NCI-H82 treated with DMSO at 0.1 percent for 48 hours (cell line): ENCODE data around the gene UQCC5.

Experiments used
- DNase-seq: peaks from one replicate; lab custom pipeline; 2025; ENCODE audit not compliant: unreplicated experiment; lab: John Stamatoyannopoulos, UW

The UQCC5 gene, protein sequence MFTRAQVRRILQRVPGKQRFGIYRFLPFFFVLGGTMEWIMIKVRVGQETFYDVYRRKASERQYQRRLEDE

DNA sequence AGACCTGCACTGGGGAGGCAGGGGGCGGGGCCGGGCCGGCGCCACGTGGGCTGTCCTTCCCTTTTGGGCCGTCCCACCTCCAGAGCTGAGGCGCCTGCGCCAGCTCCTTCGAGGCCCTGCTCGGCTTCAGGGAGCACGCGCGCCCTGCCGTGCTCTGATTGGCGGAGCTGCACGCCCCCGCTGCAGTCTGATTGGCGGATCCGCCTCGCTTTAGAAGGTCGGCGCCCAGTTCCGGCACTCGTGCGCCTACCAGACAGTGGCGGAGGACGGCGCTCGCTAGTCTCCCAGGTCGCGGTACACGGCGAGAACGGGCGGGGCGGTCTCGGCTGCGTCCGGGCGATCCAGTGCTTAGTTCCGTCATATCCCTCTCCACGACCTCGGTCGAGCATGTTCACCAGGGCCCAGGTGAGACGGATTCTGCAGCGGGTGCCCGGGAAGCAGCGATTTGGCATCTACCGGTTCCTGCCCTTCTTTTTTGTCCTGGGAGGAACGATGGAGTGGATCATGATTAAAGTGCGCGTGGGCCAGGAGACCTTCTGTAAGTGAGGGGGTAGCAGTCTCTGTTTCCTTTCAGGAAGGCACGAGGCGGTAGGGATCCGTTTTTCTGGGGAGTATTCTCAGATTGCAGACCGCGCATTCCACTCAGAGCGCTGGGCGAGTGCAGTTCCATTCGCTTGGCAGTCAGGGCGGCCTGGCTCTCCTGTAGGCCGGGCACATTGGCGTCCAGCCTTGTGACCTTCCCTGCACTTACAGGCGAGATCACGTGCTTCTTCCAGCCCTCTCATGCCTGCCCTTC is at the start of gene UQCC5:
UQCC5 (plus strand) TSS at position 237 of the 796 bp plus-strand sequence; CDS start at position 388, 151 bp downstream.
- peak; percentile 79 for DNase-seq

DNA sequence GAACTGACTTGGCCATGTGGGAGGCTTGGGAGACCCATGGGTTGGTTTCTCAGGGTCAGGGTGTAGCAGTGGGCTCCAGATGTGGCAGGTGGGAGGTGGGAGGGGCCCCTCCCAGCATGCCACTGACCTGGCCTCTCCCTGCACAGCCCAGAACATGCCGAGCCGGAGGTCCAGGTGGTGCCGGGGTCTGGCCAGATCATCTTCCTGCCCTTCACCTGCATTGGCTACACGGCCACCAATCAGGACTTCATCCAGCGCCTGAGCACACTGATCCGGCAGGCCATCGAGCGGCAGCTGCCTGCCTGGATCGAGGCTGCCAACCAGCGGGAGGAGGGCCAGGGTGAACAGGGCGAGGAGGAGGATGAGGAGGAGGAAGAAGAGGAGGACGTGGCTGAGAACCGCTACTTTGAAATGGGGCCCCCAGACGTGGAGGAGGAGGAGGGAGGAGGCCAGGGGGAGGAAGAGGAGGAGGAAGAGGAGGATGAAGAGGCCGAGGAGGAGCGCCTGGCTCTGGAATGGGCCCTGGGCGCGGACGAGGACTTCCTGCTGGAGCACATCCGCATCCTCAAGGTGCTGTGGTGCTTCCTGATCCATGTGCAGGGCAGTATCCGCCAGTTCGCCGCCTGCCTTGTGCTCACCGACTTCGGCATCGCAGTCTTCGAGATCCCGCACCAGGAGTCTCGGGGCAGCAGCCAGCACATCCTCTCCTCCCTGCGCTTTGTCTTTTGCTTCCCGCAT is 49.2 kb upstream of the UQCC5 start:
- DNase-seq = no peak

DNA sequence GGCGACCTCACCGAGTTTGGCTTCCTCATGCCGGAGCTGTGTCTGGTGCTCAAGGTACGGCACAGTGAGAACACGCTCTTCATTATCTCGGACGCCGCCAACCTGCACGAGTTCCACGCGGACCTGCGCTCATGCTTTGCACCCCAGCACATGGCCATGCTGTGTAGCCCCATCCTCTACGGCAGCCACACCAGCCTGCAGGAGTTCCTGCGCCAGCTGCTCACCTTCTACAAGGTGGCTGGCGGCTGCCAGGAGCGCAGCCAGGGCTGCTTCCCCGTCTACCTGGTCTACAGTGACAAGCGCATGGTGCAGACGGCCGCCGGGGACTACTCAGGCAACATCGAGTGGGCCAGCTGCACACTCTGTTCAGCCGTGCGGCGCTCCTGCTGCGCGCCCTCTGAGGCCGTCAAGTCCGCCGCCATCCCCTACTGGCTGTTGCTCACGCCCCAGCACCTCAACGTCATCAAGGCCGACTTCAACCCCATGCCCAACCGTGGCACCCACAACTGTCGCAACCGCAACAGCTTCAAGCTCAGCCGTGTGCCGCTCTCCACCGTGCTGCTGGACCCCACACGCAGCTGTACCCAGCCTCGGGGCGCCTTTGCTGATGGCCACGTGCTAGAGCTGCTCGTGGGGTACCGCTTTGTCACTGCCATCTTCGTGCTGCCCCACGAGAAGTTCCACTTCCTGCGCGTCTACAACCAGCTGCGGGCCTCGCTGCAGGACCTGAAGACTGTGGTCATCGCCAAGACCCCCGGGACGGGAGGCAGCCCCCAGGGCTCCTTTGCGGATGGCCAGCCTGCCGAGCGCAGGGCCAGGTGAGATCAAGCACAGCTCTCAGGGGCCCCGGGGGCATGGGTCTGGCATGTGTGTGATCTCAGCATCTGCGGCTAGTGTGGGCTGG is 48.4 kb upstream of the UQCC5 start:
- no peak for DNase-seq

DNA sequence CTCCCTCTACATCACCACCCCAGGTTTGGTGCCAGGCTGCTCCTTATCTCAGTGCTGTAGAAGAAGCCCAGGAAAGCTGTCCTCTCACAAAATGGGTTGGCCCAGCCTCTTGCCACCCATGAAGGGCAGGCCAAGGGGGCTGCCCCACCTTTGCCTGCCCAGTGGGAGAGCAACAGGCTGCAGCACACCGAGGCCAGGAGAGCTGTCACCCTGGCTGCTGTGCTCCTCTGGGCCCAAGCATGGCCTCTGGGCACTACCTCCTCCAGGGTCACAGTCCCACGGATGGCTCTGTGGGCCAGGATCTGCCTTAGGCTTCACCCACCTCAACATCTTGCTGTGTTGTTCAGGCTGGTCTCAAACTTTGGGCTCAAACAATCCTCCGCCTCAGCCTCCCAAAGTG is 47.7 kb upstream of the UQCC5 start:
- DNase-seq = no peak

DNA sequence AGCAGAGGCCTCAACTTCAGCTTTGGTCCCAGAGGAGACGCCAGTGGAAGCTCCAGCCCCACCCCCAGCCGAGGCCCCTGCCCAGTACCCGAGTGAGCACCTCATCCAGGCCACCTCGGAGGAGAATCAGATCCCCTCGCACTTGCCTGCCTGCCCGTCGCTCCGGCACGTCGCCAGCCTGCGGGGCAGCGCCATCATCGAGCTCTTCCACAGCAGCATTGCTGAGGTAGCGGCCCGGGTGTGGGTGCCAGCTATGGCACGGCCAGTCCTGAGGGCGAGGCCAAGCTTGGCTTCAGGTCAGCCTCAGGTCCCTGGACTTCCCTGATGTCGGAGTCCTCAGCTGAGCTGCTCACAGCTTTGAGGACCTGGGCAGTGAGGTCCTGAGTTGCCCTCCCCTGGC is 47.0 kb upstream of the UQCC5 start:
- no peak for DNase-seq

DNA sequence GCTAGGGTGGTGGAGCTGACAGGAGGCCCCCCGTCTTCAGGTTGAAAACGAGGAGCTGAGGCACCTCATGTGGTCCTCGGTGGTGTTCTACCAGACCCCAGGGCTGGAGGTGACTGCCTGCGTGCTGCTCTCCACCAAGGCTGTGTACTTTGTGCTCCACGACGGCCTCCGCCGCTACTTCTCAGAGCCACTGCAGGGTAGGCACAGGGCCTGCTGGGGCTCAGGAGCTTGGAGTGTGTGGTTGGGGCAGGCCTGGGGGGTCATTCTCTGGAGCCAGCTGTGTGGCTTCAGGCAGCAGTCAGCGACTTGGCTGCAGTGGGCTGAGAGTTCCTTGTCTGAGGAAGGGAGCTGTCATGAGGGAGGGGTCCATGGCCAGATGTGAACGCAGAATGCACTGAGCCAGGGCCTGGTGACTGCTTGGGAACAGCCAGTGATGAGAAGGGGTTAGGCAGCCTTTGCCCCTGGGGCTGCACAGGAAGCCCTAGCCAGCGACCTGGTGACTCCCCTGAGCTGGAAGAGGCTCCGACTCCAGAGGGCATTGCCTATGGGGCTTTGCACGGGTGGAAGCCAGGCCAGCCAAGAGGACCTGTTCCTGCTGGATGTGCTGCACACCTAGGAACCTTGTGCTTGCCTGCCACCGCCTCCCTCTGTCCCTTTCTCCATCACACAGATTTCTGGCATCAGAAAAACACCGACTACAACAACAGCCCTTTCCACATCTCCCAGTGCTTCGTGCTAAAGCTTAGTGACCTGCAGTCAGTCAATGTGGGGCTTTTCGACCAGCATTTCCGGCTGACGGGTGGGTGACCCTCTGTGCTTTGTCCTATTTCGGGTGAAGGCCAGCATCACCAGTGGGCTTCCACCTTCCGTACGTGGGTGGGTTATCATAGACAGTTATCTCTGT is 46.1 kb upstream of the UQCC5 start:
- DNase-seq = no peak

DNA sequence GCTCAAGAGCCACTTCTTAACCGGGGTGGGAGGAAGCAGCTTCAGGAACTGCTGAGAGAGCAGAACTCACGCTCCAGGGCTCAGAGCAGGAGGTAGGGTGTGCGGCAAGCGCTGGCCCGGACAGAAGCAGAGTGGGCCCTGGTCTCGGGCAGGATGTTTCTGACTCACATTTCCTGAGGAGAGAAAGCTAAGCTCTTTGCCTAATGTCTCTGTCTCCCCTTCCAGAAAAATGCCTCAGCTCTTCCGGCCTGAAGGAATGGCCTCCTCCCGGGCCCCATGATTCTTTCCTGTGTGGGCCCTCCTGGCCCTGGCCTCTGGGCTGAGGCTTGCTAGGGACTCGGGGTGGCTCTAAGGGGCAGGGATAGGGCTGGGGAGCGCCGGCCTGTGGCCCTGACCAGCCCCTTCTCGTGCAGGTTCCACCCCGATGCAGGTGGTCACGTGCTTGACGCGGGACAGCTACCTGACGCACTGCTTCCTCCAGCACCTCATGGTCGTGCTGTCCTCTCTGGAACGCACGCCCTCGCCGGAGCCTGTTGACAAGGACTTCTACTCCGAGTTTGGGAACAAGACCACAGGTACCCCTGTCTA is 45.4 kb upstream of the UQCC5 start:
- DNase-seq = no peak

DNA sequence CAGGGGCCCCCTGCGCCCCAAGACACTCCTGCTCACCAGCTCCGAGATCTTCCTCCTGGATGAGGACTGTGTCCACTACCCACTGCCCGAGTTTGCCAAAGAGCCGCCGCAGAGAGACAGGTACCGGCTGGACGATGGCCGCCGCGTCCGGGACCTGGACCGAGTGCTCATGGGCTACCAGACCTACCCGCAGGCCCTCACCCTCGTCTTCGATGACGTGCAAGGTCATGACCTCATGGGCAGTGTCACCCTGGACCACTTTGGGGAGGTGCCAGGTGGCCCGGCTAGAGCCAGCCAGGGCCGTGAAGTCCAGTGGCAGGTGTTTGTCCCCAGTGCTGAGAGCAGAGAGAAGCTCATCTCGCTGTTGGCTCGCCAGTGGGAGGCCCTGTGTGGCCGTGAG is 44.3 kb upstream of the UQCC5 start:
- DNase-seq = no peak

DNA sequence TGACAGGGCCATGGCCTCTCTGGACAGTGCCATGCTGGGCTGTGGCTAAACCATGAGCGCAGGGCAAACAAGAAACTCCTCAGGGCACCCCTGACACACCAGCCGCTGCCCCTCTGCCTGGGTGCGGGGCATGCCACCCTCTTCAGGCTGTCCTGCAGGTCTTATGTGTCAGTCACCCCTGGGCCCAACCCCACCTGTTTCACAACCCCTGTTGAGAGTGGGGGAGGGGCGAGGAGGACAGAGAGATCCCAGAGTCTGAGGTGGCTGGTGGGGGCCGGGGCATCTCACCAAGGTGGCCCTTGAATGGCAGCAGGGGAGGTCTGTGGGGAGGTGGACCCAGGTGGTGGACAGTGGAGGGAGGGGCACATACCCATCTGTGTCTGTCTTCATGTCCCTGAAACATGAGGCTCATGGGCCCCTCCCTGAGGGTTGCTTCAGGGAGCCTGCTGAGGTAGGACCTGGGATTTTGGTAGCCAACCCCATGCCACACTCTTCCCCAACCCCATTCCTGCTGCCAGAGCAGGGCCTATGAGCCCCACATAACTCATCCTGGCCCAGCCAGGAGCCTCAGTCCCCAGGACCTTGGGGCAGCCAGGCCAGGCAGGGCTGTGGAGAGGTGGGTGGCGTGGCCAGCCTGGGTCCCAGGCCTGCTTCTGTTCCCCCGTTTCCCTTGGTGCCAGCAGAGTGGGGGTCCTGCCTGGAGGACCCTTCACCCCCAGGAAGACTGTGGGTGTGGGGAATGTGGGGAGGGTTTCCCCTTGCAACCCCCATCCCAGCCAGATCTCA is 43.0 kb upstream of the UQCC5 start:
- DNase-seq = no peak

DNA sequence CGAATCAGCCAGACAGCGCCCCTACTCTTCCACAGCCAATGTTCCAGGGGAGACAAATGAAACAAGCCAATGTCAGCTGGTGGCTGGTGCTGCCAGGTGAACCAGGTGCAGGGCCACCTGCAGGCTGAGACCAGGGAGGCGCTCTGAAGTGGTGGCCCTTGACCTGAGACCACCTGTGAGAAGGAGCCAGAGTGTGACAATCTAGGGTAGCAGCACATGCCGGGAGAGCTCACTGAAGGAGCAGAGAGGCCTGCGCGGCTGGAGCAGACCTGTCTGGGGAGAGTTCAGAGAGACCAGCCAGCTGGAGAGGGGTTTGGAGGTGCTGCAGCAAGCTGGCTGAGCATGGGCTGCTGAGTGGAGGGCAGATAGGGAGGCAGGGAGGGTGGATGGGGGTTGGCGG is 42.0 kb upstream of the UQCC5 start:
- DNase-seq = no peak

DNA sequence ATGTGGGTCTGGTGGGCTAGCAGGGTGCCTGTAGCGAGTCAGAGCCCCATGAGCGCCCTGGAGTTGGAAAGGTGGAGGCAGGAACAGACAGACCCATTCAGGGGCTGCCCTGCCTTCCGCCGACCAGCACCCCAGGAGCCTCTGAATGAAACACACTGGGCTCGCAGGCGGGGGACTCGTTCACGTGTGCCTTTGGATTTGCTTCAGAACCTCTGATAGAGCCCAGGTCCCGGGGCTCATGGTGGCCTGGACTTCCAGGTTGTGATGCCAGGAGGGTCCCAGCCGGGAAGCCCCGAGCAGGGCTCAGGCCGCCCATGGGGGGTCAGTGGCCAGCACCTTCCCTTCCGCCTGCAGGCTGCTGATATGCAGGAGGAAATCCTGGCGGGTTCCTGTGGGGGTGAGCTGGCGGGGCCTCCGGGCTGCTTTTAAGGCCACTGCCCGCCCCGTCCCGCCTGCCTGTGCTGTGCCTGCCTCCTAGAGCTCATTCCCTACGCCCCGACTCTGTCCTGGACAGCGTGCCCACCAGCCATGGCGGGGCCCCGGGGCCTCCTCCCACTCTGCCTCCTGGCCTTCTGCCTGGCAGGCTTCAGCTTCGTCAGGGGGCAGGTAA is 41.4 kb upstream of the UQCC5 start, which contains the start of gene STAB1:
STAB1 (plus strand) TSS at position 453 of the 610 bp plus-strand sequence; CDS start at position 529, 76 bp downstream.
- no peak for DNase-seq

DNA sequence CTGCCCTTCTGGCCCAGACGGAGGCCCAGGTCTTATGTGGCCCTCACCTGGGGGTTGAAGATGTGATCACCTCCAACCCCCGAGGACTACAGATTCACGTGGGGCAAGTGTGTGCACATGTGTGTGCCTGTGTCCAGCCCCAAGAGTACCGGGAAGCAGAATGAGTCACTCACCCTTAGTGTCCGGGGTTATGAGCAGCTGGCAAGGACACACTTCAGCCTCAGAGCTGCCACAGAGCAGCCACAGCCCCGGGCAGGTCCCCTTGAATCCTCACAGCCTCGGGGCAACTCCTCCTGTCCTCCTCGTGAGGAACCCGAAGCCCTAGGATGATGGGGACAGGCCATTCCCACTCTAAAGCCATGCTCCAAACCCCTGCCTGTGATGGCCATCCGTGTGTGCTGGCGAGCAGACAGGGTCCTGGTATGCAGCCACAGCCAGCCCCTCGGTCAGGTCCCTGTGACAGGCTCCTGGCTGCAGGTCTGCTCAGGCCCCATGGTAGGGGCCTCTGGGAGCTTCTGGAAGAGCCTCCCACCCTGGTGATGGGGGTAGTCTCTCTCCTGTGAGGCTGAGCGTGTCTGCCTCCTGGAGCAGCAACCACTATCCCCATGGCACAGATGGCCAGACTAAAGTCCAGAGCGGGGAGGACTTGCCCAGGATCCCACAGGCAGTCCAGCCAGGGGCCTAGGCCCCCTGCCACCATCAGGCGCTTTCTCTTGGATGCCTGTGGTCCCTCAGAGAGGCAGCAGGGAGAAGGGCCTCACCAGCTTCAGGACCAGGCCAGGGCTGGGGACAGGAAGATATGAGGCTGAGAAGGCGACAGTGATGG is 40.4 kb upstream of the UQCC5 start:
- no peak for DNase-seq

DNA sequence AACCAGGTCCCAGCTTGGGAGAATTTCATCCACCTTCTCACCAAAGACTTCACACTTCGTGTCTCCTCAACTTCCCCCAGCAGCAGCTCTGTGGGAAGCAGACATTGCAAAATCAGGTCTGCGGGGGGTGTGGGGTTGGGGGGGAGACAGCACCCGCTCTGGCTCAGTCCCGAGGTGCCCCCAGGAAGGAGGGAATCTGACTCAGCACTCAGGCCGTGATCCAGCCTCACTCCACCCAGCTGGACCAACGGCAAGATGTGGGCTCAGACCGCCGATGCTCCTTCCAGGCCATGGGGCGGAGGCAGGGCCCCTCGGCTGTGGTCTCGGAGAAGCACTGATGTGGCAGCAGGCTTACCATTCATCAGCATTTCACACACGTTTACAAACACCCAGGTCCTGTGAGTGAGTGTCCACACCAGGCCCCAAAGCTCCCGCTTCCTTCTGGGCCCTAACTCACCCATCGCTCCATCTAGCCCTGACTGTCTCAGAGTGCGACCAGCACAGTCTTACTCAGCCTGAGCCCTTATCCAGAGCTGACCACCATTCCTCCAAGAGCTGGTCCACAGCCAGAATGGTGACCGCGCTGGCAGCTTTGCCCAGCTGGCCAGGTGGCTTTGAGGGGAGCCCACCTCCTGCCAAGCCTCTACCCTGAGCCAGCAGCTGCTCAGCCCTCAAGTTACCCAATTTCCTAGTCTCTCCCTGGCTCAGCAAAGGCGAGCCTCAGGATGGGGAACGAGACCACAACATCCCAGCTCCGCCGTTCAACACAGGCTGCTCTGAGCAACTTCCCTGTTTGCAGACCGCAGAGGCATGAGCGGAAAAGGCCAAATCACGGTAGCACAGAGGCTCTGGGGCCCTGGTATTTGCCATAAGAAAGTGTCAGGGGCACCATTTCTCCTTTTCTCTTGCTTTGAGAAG is 38.0 kb upstream of the UQCC5 start:
- no peak for DNase-seq

DNA sequence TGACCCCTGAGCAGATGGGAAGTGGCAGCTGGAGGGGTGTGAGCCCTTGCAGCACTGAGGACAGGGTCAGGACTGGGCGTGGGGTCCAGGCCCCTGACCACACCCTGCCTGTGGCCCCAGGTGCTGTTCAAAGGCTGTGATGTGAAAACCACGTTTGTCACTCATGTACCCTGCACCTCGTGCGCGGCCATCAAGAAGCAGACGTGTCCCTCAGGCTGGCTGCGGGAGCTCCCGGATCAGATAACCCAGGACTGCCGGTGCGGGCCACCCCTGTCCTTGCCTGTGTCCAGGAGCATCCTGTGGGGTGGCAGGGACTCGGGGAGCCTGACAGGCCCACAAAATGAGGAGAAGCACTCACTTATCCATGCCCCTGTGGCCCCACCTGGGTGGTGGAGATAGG is 35.4 kb upstream of the UQCC5 start:
- DNase-seq = no peak

DNA sequence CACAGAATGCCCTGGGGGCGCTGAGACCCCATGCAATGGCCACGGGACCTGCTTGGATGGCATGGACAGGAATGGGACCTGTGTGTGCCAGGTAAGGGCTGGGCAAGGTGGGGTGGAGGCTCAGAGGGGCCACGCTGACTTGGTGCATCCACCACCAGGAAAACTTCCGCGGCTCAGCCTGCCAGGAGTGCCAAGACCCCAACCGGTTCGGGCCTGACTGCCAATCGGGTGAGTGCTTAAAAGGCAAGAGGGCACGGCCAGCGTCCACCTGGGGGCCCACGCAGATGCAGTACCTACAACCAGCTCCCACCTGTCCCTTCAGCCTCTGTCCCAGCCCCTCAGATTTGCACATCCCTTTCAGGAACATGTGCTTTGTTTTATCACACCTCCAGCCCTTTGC is 34.4 kb upstream of the UQCC5 start:
- DNase-seq = no peak

DNA sequence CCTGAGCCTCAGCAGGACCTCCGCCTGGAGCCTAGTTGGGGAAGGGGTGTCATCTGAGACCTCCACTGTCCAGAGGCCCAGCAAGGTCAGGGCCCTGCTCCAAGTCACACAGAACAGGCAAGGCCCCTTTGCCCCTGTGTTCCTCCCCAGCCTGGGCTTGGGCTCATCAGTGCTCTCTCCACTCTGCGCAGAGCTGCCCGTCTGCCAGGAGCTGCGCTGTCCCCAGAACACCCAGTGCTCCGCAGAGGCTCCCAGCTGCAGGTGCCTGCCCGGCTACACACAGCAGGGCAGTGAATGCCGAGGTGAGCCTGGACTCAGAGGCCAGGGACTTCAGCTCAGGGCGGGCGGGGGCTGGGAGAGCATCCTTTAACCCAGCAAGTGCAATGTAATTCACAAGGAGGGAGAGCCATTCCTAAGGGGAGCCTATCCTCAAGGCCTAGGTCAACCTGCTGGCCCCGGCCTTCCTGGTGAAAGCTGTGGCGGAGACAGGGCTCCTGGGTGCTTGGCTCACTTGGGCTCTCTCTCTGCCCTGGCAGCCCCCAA is 33.5 kb upstream of the UQCC5 start:
- DNase-seq = no peak
